Measurements from ENCODE around the gene TRANK1. TPM values are rescaled to one million over a fixed set of nuclear protein-coding genes. Genes with fewer than 3 reads are reported as not detected.

Gene TRANK1
- total RNA-seq, 4 donors from 2014 or later: 2.1 to 4.6 (median 2.4) TPM

- no peak for TF ChIP-seq POLR2A (IDR thresholded peaks at IDR 0.05)
- TF ChIP-seq CTCF (IDR thresholded peaks at IDR 0.05 in 4 of 5, conservative IDR thresholded peaks at IDR 0.05 in 1 of 5): no peak
- intact Hi-C loops (cut with DNase I; ENCODE audit: low total_unique reads) (loop anchor here (2.0 to 10.0 kb wide), 4 partner anchors 63 to 1173 kb away; partner anchors contain the start of genes ACAA1, MYD88 and OXSR1), in situ Hi-C loops (cut with MboI; ENCODE audit: low sequenced_read_pairs in 4 of 4) (no loop called here)
- H3K9me3 ChIP-seq: no peaks in the 10 kb centered on the region
- peak overlapping the region; percentile 92 to 97 (median 96) for H3K27ac ChIP-seq
- H3K36me3 ChIP-seq: peaks cover 0 to 34% of the 10 kb centered on the region in 2 donors
- H3K4me1 ChIP-seq: peaks cover 69 to 72% of the 10 kb centered on the region in 2 donors
- DNase-seq: peak; percentile 20 to 32
- no peaks in the 10 kb centered on the region for H3K27me3 ChIP-seq
- peak overlapping the region; percentile 70 to 86 (median 80) for H3K4me3 ChIP-seq
- peak; percentile 7 for ATAC-seq
Measured at GRCh38 chr3:36991923-36992805, 47.3 kb upstream of the TRANK1 start.

- peak overlapping the region; percentile 92 to 97 (median 96) for H3K27ac ChIP-seq
- H3K9me3 ChIP-seq: no peaks in the 10 kb centered on the region
- ATAC-seq (no peak), DNase-seq (no peak)
- peak overlapping the region; percentile 70 to 86 (median 80) for H3K4me3 ChIP-seq
- no peaks in the 10 kb centered on the region for H3K27me3 ChIP-seq
- peaks cover 0 to 32% of the 10 kb centered on the region in 2 donors for H3K36me3 ChIP-seq
- TF ChIP-seq CTCF (IDR thresholded peaks at IDR 0.05 in 4 of 5, conservative IDR thresholded peaks at IDR 0.05 in 1 of 5) (no peak), POLR2A (IDR thresholded peaks at IDR 0.05) (no peak)
- in situ Hi-C loops (cut with MboI; ENCODE audit: low sequenced_read_pairs in 4 of 4): no loop called here
- H3K4me1 ChIP-seq: peaks cover 59 to 62% of the 10 kb centered on the region in 2 donors
- intact Hi-C loops (cut with DNase I; ENCODE audit: low total_unique reads): loop anchor here (10.0 kb wide), 2 partner anchors 1144 to 1174 kb away; partner anchors contain the start of genes ACAA1, MYD88 and OXSR1
Measured at GRCh38 chr3:36991147-36991546, 46.3 kb upstream of the TRANK1 start.

- Histone ChIP-seq H3K4me1 (peaks cover 51 to 52% of the 10 kb centered on the region in 2 donors), H3K9me3 (no peaks in the 10 kb centered on the region), H3K4me3 (peak overlapping the region; percentile 4 to 86 (median 6)), H3K27me3 (no peaks in the 10 kb centered on the region), H3K27ac (peak overlapping the region; percentile 26 to 97 (median 96)), H3K36me3 (peaks cover 2 to 36% of the 10 kb centered on the region in 2 donors)
- ATAC-seq: no peak
- no peak for TF ChIP-seq POLR2A (IDR thresholded peaks at IDR 0.05)
- in situ Hi-C loops (cut with MboI; ENCODE audit: low sequenced_read_pairs in 4 of 4): no loop called here
- DNase-seq: no peak
- intact Hi-C loops (cut with DNase I; ENCODE audit: low total_unique reads): no loop called here
Measured at GRCh38 chr3:36989568-36989967, 44.7 kb upstream of the TRANK1 start.

- Histone ChIP-seq H3K4me1 (peaks cover 45 to 47% of the 10 kb centered on the region in 2 donors), H3K4me3 (peak overlapping the region in 2 of 4 donors; percentile 5 to 86), H3K36me3 (peaks cover 2 to 41% of the 10 kb centered on the region in 2 donors), H3K27ac (peak overlapping the region in 3 of 4 donors; percentile 26 to 97 (median 96)), H3K9me3 (no peaks in the 10 kb centered on the region), H3K27me3 (no peaks in the 10 kb centered on the region)
- intact Hi-C loops (cut with DNase I; ENCODE audit: low total_unique reads): no loop called here
- TF ChIP-seq CTCF (IDR thresholded peaks at IDR 0.05 in 4 of 5, conservative IDR thresholded peaks at IDR 0.05 in 1 of 5) (no peak), POLR2A (IDR thresholded peaks at IDR 0.05) (no peak)
- DNase-seq: no peak
- no peak for ATAC-seq
- in situ Hi-C loops (cut with MboI; ENCODE audit: low sequenced_read_pairs in 4 of 4): no loop called here
Measured at GRCh38 chr3:36989005-36989404, 44.2 kb upstream of the TRANK1 start.

- in situ Hi-C loops (cut with MboI; ENCODE audit: low sequenced_read_pairs in 4 of 4) (no loop called here), intact Hi-C loops (cut with DNase I; ENCODE audit: low total_unique reads) (no loop called here)
- H3K4me3 ChIP-seq: peak overlapping the region in 1 of 4 donors; percentile 3
- peaks cover 6 to 48% of the 10 kb centered on the region in 2 donors for H3K36me3 ChIP-seq
- no peaks in the 10 kb centered on the region for H3K27me3 ChIP-seq
- peaks cover 44 to 46% of the 10 kb centered on the region in 2 donors for H3K4me1 ChIP-seq
- H3K9me3 ChIP-seq: no peaks in the 10 kb centered on the region
- peak overlapping the region; percentile 5 to 97 (median 61) for H3K27ac ChIP-seq
- ATAC-seq: no peak
- no peak for DNase-seq
- TF ChIP-seq CTCF (IDR thresholded peaks at IDR 0.05 in 4 of 5, conservative IDR thresholded peaks at IDR 0.05 in 1 of 5) (no peak), POLR2A (IDR thresholded peaks at IDR 0.05) (no peak)
Measured at GRCh38 chr3:36988356-36988755, 43.5 kb upstream of the TRANK1 start.
